GM12872 (cell line): ENCODE data around the gene KRTAP5-10.

Source experiments
- CTCF ChIP-seq: IDR thresholded peaks from 3 replicates; pipeline ENCODE4 v1.5.1; 2011; ENCODE audit warnings: low read depth, mild to moderate bottlenecking, low read length, moderate library complexity; ENCODE audit not compliant: insufficient read depth

Gene KRTAP5-10

GRCh38 chr11:71548716-71549151 lies 16.6 kb upstream of the KRTAP5-10 start:
- no peak for TF ChIP-seq CTCF

GRCh38 chr11:71551711-71552110 lies 13.7 kb upstream of the KRTAP5-10 start:
- TF ChIP-seq CTCF, result no peak

- no peak for TF ChIP-seq CTCF
Observed at GRCh38 chr11:71554996-71555395, 10.4 kb upstream of the KRTAP5-10 start.

- TF ChIP-seq CTCF, result no peak
Observed at GRCh38 chr11:71555508-71555907, 9.9 kb upstream of the KRTAP5-10 start.

GRCh38 chr11:71556018-71556417 lies 9.3 kb upstream of the KRTAP5-10 start:
- TF ChIP-seq CTCF, result no peak

GRCh38 chr11:71557257-71557656 lies 8.1 kb upstream of the KRTAP5-10 start:
- no peak for TF ChIP-seq CTCF

GRCh38 chr11:71558996-71559395 lies 6.4 kb upstream of the KRTAP5-10 start:
- TF ChIP-seq CTCF, result no peak

- TF ChIP-seq CTCF, result no peak
Observed at GRCh38 chr11:71562120-71562519, 3.2 kb upstream of the KRTAP5-10 start.
